Bronchial epithelial cell (primary cell): ENCODE results near the gene GLOD5. TPM values are rescaled to one million over a fixed set of nuclear protein-coding genes. Genes with fewer than 3 reads are reported as not detected.

Experiments
- DNase-seq: peaks from one replicate; pipeline ENCODE4 v3.0.0-alpha.2; 2010; ENCODE audit warnings: low read depth
- FAIRE-seq: peaks from 2 replicates; lab custom pipeline; 2011; peaks lifted over from hg19 to GRCh38; lab: Jason Lieb, UNC
- H3K27me3 ChIP-seq: 2 replicates; pipeline ENCODE4 v1.5.1; 2011; ENCODE audit warnings: low read length; ENCODE audit not compliant: control insufficient read depth, insufficient read depth
- H3K36me3 ChIP-seq: 2 replicates; pipeline ENCODE4 v1.5.1; 2011; ENCODE audit warnings: low read length; ENCODE audit not compliant: control insufficient read depth, insufficient read depth
- H3K4me3 ChIP-seq: 2 replicates; pipeline ENCODE4 v1.5.1; 2011; ENCODE audit warnings: mild to moderate bottlenecking, low read depth, low read length, control low read depth
- CTCF ChIP-seq: IDR thresholded peaks from 2 replicates; pipeline ENCODE4 v1.5.1; 2011; ENCODE audit warnings: mild to moderate bottlenecking, moderate library complexity, low read length, control low read depth, inconsistent platforms; ENCODE audit not compliant: insufficient read depth, severe bottlenecking
- total RNA-seq: library from RNA; depleted of rRNA; stranded (reverse); fragments of >200 nt; gene quantifications from 2 replicates; pipeline ENCODE4 v1.2.1, GENCODE V29; 2014

Gene GLOD5
- total RNA-seq, 1 donor from 2014 or later, result not detected

- FAIRE-seq (no peak), DNase-seq (no peak)
- Histone ChIP-seq H3K36me3 (no peaks in the 10 kb centered on the region), H3K27me3 (no peaks in the 10 kb centered on the region), H3K4me3 (no peak within 1 kb of the TSS)
- TF ChIP-seq CTCF, result no peak
These were observed 24.8 kb downstream of the GLOD5 start, which contains the start of gene GATA1 for GRCh38 chrX:48786341-48786800. GATA1 (plus strand) TSS chrX:48786590; CDS start chrX:48791110, 4,520 bp downstream.

GRCh38 chrX:48786825-48787504, 25.4 kb downstream of the GLOD5 start:
- no peak for FAIRE-seq

GRCh38 chrX:48787505-48788443, 26.2 kb downstream of the GLOD5 start:
- DNase-seq (no peak), FAIRE-seq (no peak)
- TF ChIP-seq CTCF, result no peak
- no peaks in the 10 kb centered on the region for H3K36me3 ChIP-seq
- no peaks in the 10 kb centered on the region for H3K27me3 ChIP-seq
- H3K4me3 ChIP-seq, result no peak overlapping the region

More at GRCh38 chrX:48786825-48787504, 25.4 kb downstream of the GLOD5 start:
- H3K4me3 ChIP-seq, result no peak overlapping the region
- no peaks in the 10 kb centered on the region for H3K36me3 ChIP-seq
- TF ChIP-seq CTCF, result no peak
- H3K27me3 ChIP-seq, result no peaks in the 10 kb centered on the region
- DNase-seq, result no peak

- FAIRE-seq (no peak), DNase-seq (no peak)
- Histone ChIP-seq H3K36me3 (no peaks in the 10 kb centered on the region), H3K27me3 (no peaks in the 10 kb centered on the region), H3K4me3 (no peak overlapping the region)
- TF ChIP-seq CTCF, result no peak
These were observed 28.0 kb downstream of the GLOD5 start for GRCh38 chrX:48789366-48790220.

GRCh38 chrX:48790477-48790876, 28.9 kb downstream of the GLOD5 start:
- H3K36me3 ChIP-seq, result no peaks in the 10 kb centered on the region
- H3K27me3 ChIP-seq, result no peaks in the 10 kb centered on the region
- FAIRE-seq, result no peak
- no peak for DNase-seq
- H3K4me3 ChIP-seq, result no peak overlapping the region
- TF ChIP-seq CTCF, result no peak
